ENCODE data around the gene WNT1. TPM values are rescaled to one million over a fixed set of nuclear protein-coding genes. Genes with fewer than 3 reads are reported as not detected.

Gene WNT1
- polyA plus RNA-seq, 3 donors: 0.33 TPM; not detected in 2

DNA sequence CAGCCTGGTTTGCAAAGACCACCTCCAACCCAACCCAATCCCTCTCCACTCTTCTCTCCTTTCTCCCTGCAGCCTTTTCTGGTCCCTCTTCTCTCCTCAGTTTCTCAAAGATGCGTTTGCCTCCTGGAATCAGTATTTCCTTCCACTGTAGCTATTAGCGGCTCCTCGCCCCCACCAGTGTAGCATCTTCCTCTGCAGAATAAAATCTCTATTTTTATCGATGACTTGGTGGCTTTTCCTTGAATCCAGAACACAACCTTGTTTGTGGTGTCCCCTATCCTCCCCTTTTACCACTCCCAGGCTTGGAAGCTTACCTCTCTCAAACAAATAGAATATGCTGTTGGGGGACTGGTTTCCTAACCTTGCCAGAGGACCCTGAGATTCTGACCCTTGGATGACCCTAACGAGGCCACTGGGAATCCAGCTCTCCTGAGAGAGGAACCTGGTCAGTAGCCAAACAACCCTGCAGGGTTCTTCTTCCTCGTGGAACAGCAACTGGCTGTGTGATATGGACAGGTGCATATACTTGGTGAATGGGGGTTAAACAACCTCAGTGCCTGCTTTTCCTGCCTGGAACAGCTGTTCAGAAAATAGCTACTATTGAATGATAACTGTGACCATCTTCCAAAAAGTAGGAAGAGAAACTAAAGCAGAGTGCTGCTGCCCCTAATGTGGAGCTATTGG is 4.4 kb downstream of the WNT1 start:
- Histone ChIP-seq H3K27me3 (ENCODE audit: control insufficient read depth in 2 of 2, insufficient read depth in 2 of 2, low read length in 2 of 2) (peaks cover 70 to 93% of the 10 kb centered on the region in 2 donors), H3K9ac (ENCODE audit: insufficient read depth, low read length, poor library complexity, severe bottlenecking) (no peak overlapping the region)
- intact Hi-C loops (cut with micrococcal nuclease): loop anchor here in 1 of 2 donors (10.0 kb wide), 1 partner anchor 128 kb away; the partner anchor contains the start of gene DDX23

DNA sequence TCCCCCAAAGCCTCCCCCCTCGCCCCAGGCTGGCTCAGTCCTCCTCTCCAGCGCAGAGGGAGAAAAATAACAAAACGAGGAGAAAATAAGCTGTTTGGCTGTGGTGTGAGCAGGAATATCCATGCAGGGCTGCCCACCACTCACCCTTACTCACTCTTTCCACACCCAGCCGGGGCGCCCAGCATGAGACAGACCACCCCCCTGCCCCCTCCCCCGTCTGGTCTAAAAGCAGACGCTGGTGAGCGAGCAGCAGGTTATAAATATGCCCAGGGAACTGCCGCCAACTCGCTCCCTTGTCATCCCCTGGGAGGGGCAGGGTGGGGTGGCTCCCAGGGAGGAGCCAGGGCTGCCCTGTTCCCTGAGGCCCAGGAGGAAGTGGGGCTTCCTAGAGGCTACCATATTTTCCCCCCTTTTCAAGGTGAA is 7.4 kb downstream of the WNT1 start:
- Histone ChIP-seq H3K9me3 (replicated peaks in 1 of 2; ENCODE audit: control insufficient read depth in 1 of 2, insufficient read depth in 1 of 2, low read length in 2 of 2) (peaks cover 0 to 18% of the 10 kb centered on the region in 2 donors), H3K36me3 (replicated peaks in 1 of 2; ENCODE audit: control insufficient read depth in 1 of 2, insufficient read depth in 2 of 2, low read length in 2 of 2) (no peaks in the 10 kb centered on the region), H3K79me2 (ENCODE audit: insufficient read depth, low read length) (no peaks in the 10 kb centered on the region), H2AFZ (ENCODE audit: insufficient read depth, low read depth, low read length, poor library complexity, severe bottlenecking) (no peak overlapping the region), H3K27me3 (ENCODE audit: control insufficient read depth in 2 of 2, insufficient read depth in 2 of 2, low read length in 2 of 2) (peaks cover 57 to 88% of the 10 kb centered on the region in 2 donors), H3K4me2 (replicated peaks; ENCODE audit: extremely low read depth, low read length, poor library complexity, severe bottlenecking) (no peak overlapping the region), H3K9ac (ENCODE audit: insufficient read depth, low read length, poor library complexity, severe bottlenecking) (no peak overlapping the region), H4K20me1 (ENCODE audit: insufficient read depth, low read length) (no peaks in the 10 kb centered on the region), H3K27ac (ENCODE audit: low read depth in 1 of 2, low read length in 2 of 2) (no peak overlapping the region), H3K4me1 (ENCODE audit: control insufficient read depth in 1 of 2, insufficient read depth in 2 of 2, low read length in 2 of 2) (peaks cover 13 to 14% of the 10 kb centered on the region in 2 donors), H3K4me3 (replicated peaks in 1 of 3; ENCODE audit: low read depth in 2 of 3, low read length in 3 of 3) (no peak overlapping the region)
- intact Hi-C loops (cut with micrococcal nuclease): loop anchor here in 1 of 2 donors (10.0 kb wide), 1 partner anchor 131 kb away; the partner anchor contains the start of gene DDX23
- no peak for DNase-seq
- no CpG with 5 or more reads among the region's 10 CpGs for WGBS (ENCODE audit: insufficient coverage)
- Mint-ChIP-seq H3K27me3 (ENCODE audit: low read depth in 3 of 3) (peaks cover 78 to 98% (median 88%) of the 10 kb centered on the region in 3 donors), H3K4me1 (peaks cover 23% of the 10 kb centered on the region), H3K36me3 (peaks cover 8 to 13% of the 10 kb centered on the region in 2 donors), H3K4me3 (no peak overlapping the region), H3K9me3 (peaks cover 2 to 26% (median 15%) of the 10 kb centered on the region in 7 donors), H3K27ac (no peak overlapping the region)
- TF ChIP-seq, protein P1, sequence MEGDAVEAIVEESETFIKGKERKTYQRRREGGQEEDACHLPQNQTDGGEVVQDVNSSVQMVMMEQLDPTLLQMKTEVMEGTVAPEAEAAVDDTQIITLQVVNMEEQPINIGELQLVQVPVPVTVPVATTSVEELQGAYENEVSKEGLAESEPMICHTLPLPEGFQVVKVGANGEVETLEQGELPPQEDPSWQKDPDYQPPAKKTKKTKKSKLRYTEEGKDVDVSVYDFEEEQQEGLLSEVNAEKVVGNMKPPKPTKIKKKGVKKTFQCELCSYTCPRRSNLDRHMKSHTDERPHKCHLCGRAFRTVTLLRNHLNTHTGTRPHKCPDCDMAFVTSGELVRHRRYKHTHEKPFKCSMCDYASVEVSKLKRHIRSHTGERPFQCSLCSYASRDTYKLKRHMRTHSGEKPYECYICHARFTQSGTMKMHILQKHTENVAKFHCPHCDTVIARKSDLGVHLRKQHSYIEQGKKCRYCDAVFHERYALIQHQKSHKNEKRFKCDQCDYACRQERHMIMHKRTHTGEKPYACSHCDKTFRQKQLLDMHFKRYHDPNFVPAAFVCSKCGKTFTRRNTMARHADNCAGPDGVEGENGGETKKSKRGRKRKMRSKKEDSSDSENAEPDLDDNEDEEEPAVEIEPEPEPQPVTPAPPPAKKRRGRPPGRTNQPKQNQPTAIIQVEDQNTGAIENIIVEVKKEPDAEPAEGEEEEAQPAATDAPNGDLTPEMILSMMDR (IDR thresholded peaks at IDR 0.05): no peak

More for the DNA sequence above, 4.4 kb downstream of the WNT1 start:
- Mint-ChIP-seq H3K27me3 (ENCODE audit: low read depth in 3 of 3) (peaks cover 82 to 99% (median 90%) of the 10 kb centered on the region in 3 donors), H3K36me3 (peaks cover 18% of the 10 kb centered on the region in 2 donors), H3K9me3 (peaks cover 2 to 38% (median 22%) of the 10 kb centered on the region in 7 donors), H3K4me3 (peak overlapping the region in 1 of 2 donors; percentile 92), H3K4me1 (peaks cover 44% of the 10 kb centered on the region), H3K27ac (peak overlapping the region in 2 of 7 donors; percentile 8 to 22)
- Histone ChIP-seq H3K79me2 (ENCODE audit: insufficient read depth, low read length) (no peaks in the 10 kb centered on the region), H3K27ac (ENCODE audit: low read depth in 1 of 2, low read length in 2 of 2) (no peak overlapping the region), H3K4me1 (ENCODE audit: control insufficient read depth in 1 of 2, insufficient read depth in 2 of 2, low read length in 2 of 2) (peaks cover 41 to 43% of the 10 kb centered on the region in 2 donors), H3K4me3 (replicated peaks in 1 of 3; ENCODE audit: low read depth in 2 of 3, low read length in 3 of 3) (no peak overlapping the region), H2AFZ (ENCODE audit: insufficient read depth, low read depth, low read length, poor library complexity, severe bottlenecking) (no peak overlapping the region), H3K9me3 (replicated peaks in 1 of 2; ENCODE audit: control insufficient read depth in 1 of 2, insufficient read depth in 1 of 2, low read length in 2 of 2) (peaks cover 0 to 38% of the 10 kb centered on the region in 2 donors), H3K36me3 (replicated peaks in 1 of 2; ENCODE audit: control insufficient read depth in 1 of 2, insufficient read depth in 2 of 2, low read length in 2 of 2) (no peaks in the 10 kb centered on the region), H4K20me1 (ENCODE audit: insufficient read depth, low read length) (peaks cover 5% of the 10 kb centered on the region), H3K4me2 (replicated peaks; ENCODE audit: extremely low read depth, low read length, poor library complexity, severe bottlenecking) (no peak overlapping the region)
- TF ChIP-seq, protein P1 (IDR thresholded peaks at IDR 0.05): no peak
- no peak for DNase-seq
- 72% methylated on average over 5 of the region's 6 CpGs for WGBS (ENCODE audit: insufficient coverage)
